ENCODE measurements around the gene KCNAB1.

- TF ChIP-seq CTCF (IDR thresholded peaks at IDR 0.05; ENCODE audit: extremely low read depth in 1 of 2, insufficient read depth in 1 of 2, low read depth in 1 of 2, low read length in 2 of 2) (no peak), EZH2 (IDR thresholded peaks at IDR 0.05; ENCODE audit: borderline replicate concordance, low read depth, low read length, severe bottlenecking) (no peak), POLR2AphosphoS5 (IDR thresholded peaks at IDR 0.05; ENCODE audit: insufficient read depth, low read depth, low read length) (no peak), MAX (IDR thresholded peaks at IDR 0.05; ENCODE audit: insufficient read depth, insufficient read length) (no peak), POLR2A (IDR thresholded peaks at IDR 0.05; ENCODE audit: low read depth, low read length) (no peak), MYC (IDR thresholded peaks at IDR 0.05; ENCODE audit: low read depth, low read length) (no peak)
Observed at GRCh38 chr3:156459434-156459833, 339.1 kb downstream of the KCNAB1 start.

Measured in endothelial cell of umbilical vein (primary cell).